HG03280 (cell line): ENCODE measurements around the gene RMI2.

ENCODE experiments used
- ATAC-seq: cut with Tn5 transposase; IDR thresholded peaks from one replicate; pipeline ENCODE4 v1.9.1; 2021; ENCODE audit warnings: mild to moderate bottlenecking, moderate library complexity; ENCODE audit not compliant: unreplicated experiment

The RMI2 gene

GRCh38 chr16:11396241-11397048 is 51.2 kb downstream of the RMI2 start:
- ATAC-seq, result no peak

- no peak for ATAC-seq
Measured at GRCh38 chr16:11398136-11398535, 52.9 kb downstream of the RMI2 start.

GRCh38 chr16:11398851-11399250 is 53.6 kb downstream of the RMI2 start:
- ATAC-seq, result no peak

- ATAC-seq, result no peak
Measured at GRCh38 chr16:11399261-11399831, 54.1 kb downstream of the RMI2 start.

- no peak for ATAC-seq
Measured at GRCh38 chr16:11400076-11400475, 54.8 kb downstream of the RMI2 start.
